GM12865 (cell line): Measurements from ENCODE around the gene MED16.
"Not testable (repeated sequence)": the region's sequence is repeated elsewhere in the genome, so short reads cannot be mapped to it uniquely, and the experiment has no call there.

Experiments
- DNase-seq: peaks from one replicate; pipeline ENCODE4 v3.0.0; 2010; ENCODE audit warnings: low read depth
- H3K4me3 ChIP-seq: 2 replicates; pipeline ENCODE4 v1.5.1; 2011; ENCODE audit warnings: mild to moderate bottlenecking, low read depth, low read length, control low read depth
- CTCF ChIP-seq: IDR thresholded peaks from 2 replicates; pipeline ENCODE4 v1.5.1; 2011; ENCODE audit warnings: low read length, control low read depth, low read depth, inconsistent platforms; ENCODE audit not compliant: insufficient read depth; ENCODE audit errors: missing control alignments

Gene MED16

GRCh38 chr19:823565-824121, 69.3 kb downstream of the MED16 start:
- no peak for DNase-seq
- H3K4me3 ChIP-seq = no peak overlapping the region

GRCh38 chr19:821825-822503, 71.0 kb downstream of the MED16 start, which contains the start of gene PLPPR3:
Gene PLPPR3, minus strand, starts transcription at chr19:821955. Its CDS starts 396 bp downstream, at chr19:821559.
- no peak for DNase-seq
- no peak within 1 kb of the TSS for H3K4me3 ChIP-seq
- no peak for TF ChIP-seq CTCF

More at GRCh38 chr19:823565-824121, 69.3 kb downstream of the MED16 start:
- no peak for TF ChIP-seq CTCF

- DNase-seq = no peak
- no peak overlapping the region for H3K4me3 ChIP-seq
- TF ChIP-seq CTCF = no peak
These were observed 71.7 kb downstream of the MED16 start for GRCh38 chr19:821231-821824.

- DNase-seq, H3K4me3 ChIP-seq: not testable (repeated sequence)
These were observed 72.8 kb downstream of the MED16 start for GRCh38 chr19:820212-820611.
